GM12874 (cell line): Measurements from ENCODE around the gene SLC15A1.

ENCODE experiments used
- CTCF ChIP-seq: IDR thresholded peaks from 2 replicates; pipeline ENCODE4 v1.5.1; 2011; ENCODE audit warnings: low read depth, mild to moderate bottlenecking, control low read depth, low read length, moderate library complexity; ENCODE audit not compliant: insufficient read depth

Gene SLC15A1

DNA sequence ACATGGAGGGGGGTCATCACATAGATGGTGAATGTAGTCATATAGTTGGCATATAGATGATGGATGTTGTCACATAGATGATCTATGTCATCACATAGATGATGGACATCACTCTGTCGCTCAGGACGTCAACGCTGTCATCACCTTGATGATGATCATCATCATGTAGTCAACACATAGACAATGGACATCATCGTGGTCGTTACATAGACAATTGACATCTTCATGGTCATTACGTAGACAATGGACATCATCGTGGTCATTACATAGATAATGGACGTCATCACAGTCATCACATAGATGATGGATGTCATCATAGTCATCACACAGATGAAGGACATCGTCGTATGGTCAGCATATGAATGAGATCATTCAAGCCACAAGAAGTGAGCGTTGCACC, 28.6 kb upstream of the SLC15A1 start:
- TF ChIP-seq CTCF, result no peak

GRCh38 chr13:98780451-98780850, 28.0 kb upstream of the SLC15A1 start:
- TF ChIP-seq CTCF, result no peak

DNA sequence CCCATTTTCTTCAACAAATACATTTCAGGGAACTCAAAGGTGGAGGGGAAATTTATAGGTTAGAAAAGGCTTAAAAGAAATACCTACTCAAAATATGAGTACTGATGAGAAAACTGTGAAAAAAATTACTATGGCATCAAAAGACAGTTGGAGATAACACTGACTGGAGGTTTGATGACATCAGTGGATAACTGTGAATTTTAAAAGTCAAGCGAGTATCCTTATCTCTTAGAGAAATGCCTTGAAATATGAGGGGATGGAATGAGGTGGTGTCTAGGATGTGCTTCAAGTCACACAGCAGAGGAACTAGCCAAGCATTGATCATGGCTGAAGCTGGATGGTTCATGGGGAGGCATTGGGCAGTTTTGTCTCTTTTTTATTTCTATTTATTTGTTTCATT, 27.2 kb upstream of the SLC15A1 start:
- no peak for TF ChIP-seq CTCF

DNA sequence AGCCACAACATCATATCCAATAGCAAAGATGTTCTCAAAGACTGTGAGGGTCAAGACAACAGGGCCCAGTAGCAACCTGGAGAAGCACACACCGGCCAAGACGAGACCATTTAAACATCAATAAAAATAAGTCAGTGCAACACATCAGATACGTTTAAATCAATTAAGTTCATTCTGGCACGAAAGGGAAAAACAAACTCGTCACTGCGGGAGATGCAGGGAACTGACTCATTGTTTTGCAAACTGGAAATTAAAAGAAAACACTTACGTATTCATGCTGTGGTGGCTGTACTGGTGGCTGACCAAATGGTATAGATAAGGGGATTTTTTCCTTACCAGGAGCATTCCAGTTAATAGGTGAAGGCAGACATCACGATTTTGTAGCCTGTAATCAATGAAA, 26.3 kb upstream of the SLC15A1 start:
- no peak for TF ChIP-seq CTCF

DNA sequence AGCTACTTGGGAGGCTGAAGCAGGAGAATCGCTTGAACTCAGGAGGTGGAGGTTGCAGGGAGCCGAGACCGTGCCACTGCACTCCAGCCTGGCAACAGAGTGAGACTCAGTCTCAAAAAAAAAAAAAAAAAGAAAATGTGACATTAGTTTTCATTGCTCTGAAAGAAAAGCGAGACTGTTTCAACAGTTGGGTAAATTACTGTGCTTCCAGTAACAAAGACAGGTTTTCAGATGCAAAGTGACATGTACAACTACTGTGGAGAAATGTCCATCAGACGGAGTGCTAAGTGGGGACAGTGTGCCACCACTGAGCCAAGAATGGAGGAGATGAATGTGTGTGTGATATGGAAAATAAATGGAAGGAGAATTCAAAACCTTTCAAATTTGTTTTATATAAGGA, 24.2 kb upstream of the SLC15A1 start:
- no peak for TF ChIP-seq CTCF

DNA sequence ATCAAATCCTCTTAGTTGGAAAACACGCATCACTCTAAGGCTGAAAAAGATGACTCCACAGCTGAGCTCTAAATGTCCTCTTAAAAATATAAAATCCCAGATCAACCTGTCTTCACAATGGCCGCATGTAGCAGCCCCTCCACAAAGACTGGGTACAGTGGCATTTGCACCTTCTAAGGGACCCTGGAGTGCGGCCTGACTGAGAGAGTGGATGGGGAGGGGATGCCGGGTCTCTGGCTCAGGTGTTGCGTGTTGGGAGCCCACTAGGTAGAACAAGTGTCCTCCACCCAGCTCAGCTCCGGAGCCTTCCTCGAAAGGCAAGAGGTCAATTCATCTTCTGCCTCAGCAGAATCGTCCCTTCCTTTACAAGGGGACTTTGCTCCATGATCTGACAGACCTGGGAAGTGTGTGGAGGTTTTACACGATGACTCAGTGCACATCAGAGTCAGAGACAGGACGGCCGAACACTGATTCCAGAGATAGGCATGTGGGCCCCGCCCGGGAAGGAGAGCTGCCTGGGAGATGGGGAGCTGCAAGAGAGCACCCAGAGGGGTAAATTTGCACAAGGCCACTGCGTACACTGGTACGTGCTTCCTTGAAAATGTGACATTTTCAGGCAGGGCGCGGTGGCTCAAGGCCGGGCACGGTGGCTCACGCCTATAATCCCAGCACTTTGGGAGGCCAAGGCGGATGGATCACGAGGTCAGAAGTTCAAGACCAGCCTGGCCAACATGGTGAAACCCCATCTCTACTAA, 23.5 kb upstream of the SLC15A1 start:
- no peak for TF ChIP-seq CTCF

- no peak for TF ChIP-seq CTCF
Measured at GRCh38 chr13:98775386-98775785, 22.9 kb upstream of the SLC15A1 start.
